Glutamatergic neuron (in vitro differentiated cells): ENCODE data around the gene KIF26B. TPM values are rescaled to one million over a fixed set of nuclear protein-coding genes. Genes with fewer than 3 reads are reported as not detected.

Experiments used
- DNase-seq: peaks from one replicate; pipeline ENCODE4 v3.0.0; 2022
- H3K27ac Mint-ChIP-seq: one replicate; pipeline ENCODE4 v1.8.0; 2020; ENCODE audit warnings: mild to moderate bottlenecking, mixed read lengths, inconsistent platforms; ENCODE audit not compliant: unreplicated experiment
- H3K27me3 Mint-ChIP-seq: one replicate; pipeline ENCODE4 v1.8.0; 2020; ENCODE audit warnings: mild to moderate bottlenecking, moderate library complexity, mixed read lengths, inconsistent platforms; ENCODE audit not compliant: unreplicated experiment
- H3K36me3 Mint-ChIP-seq: one replicate; pipeline ENCODE4 v1.8.0; 2020; ENCODE audit warnings: mild to moderate bottlenecking, mixed read lengths, inconsistent platforms; ENCODE audit not compliant: unreplicated experiment
- H3K4me1 Mint-ChIP-seq: one replicate; pipeline ENCODE4 v1.8.0; 2020; ENCODE audit warnings: mild to moderate bottlenecking, low read depth, mixed read lengths, inconsistent platforms; ENCODE audit not compliant: unreplicated experiment
- H3K4me3 Mint-ChIP-seq: one replicate; pipeline ENCODE4 v1.8.0; 2020; ENCODE audit warnings: mild to moderate bottlenecking, mixed read lengths, inconsistent platforms; ENCODE audit not compliant: unreplicated experiment
- H3K9me3 Mint-ChIP-seq: one replicate; pipeline ENCODE4 v1.8.0; 2020; ENCODE audit warnings: mild to moderate bottlenecking, moderate library complexity, mixed read lengths, inconsistent platforms; ENCODE audit not compliant: unreplicated experiment
- total RNA-seq: library from RNA; stranded (reverse); fragmentation: NEBNext Ultra II Directional; extraction: Animal tissue kit (Norgen Biotek cat#: 25700); gene quantifications from one replicate; pipeline ENCODE4 v1.2.1, GENCODE V29; 2021; ENCODE audit not compliant: unreplicated experiment
- TF ChIP-seq, protein P1 (sequence below): fragments of 200-600 bp; sonication (generic); IDR thresholded peaks from one replicate; pipeline ENCODE4 v1.5.0; 2021; ENCODE audit not compliant: partially characterized antibody, unreplicated experiment

The KIF26B gene
- total RNA-seq, 1 donor from 2014 or later, result 2.4 TPM

DNA sequence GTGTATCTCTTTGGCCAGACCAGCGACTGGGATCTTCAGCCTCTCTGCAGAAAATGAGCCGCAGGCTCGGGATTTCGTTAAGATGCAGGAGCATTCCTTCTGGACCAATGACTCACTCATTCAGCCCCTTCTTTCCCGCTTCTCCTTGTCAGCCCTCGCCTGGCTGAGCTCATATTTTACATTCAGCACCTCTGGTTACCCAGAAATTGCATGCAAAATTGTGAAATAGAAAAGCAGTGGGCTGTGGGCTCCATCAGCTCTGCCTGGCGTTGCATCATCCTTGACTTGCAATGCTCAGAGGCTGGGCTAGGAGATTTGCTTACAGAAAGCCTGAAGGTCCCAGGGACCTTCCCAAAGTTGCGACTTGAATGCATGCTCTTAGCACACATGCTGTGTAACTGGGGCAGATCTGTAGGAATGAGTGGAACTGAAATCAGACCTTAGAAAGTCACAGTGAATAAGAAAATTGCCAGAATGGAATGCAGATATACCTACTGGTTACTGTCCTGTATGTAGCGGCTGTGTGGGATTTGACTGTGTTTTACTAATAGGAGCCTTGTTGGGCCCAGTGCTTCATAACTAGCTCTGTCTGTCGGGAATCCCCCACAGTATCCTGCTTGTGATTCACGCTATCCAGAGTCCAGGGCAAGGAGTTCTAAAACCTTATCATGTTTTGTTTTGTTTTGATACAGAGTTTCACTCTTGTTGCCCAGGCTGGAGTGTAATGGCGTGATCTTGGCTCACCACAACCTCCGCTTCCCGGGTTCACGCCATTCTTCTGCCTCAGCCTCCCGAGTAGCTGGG is 444.8 kb downstream of the KIF26B start:
- Mint-ChIP-seq H3K4me3 (no peak overlapping the region), H3K36me3 (no peaks in the 10 kb centered on the region), H3K9me3 (peaks cover 3% of the 10 kb centered on the region), H3K4me1 (peaks cover 3% of the 10 kb centered on the region), H3K27ac (no peak overlapping the region), H3K27me3 (no peaks in the 10 kb centered on the region)
- DNase-seq, result no peak
- TF ChIP-seq, protein P1, sequence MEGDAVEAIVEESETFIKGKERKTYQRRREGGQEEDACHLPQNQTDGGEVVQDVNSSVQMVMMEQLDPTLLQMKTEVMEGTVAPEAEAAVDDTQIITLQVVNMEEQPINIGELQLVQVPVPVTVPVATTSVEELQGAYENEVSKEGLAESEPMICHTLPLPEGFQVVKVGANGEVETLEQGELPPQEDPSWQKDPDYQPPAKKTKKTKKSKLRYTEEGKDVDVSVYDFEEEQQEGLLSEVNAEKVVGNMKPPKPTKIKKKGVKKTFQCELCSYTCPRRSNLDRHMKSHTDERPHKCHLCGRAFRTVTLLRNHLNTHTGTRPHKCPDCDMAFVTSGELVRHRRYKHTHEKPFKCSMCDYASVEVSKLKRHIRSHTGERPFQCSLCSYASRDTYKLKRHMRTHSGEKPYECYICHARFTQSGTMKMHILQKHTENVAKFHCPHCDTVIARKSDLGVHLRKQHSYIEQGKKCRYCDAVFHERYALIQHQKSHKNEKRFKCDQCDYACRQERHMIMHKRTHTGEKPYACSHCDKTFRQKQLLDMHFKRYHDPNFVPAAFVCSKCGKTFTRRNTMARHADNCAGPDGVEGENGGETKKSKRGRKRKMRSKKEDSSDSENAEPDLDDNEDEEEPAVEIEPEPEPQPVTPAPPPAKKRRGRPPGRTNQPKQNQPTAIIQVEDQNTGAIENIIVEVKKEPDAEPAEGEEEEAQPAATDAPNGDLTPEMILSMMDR, result no peak

GRCh38 chr1:245600658-245601057 is 445.9 kb downstream of the KIF26B start:
- TF ChIP-seq, protein P1, result no peak
- Mint-ChIP-seq H3K36me3 (peaks cover 4% of the 10 kb centered on the region), H3K27ac (no peak overlapping the region), H3K4me1 (peaks cover 8% of the 10 kb centered on the region), H3K4me3 (no peak overlapping the region), H3K27me3 (no peaks in the 10 kb centered on the region), H3K9me3 (peaks cover 3% of the 10 kb centered on the region)
- no peak for DNase-seq

DNA sequence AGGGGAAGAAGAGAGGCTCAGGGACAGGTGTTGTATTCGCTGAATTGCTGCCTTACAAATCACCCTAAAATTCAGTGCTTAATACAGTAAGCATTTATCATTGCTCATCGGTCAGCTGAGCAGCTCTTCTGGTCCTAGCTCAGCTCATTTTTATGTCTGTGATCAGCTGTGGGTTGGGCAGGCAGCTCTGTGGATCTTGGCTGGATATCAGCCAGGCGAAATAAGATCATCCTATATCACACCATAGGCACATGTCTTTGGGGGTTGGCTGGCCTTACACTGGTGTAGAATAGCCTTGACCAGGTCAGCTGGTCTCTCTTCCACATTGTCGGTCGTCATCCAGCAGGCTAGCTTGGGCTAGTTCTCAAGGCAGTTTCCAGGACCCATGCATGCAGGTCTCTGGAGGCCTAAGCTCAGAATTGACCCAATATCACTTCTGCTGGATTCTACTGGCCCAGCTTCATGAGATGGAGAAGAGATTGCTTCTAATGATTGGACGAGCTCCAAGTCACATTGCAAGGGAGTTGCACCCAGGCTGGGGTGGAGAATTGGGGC is 448.6 kb downstream of the KIF26B start:
- TF ChIP-seq, protein P1, result no peak
- H3K9me3 Mint-ChIP-seq, result no peaks in the 10 kb centered on the region
- H3K4me3 Mint-ChIP-seq, result no peak overlapping the region
- no peak for DNase-seq
- peaks cover 10% of the 10 kb centered on the region for H3K4me1 Mint-ChIP-seq
- no peak overlapping the region for H3K27ac Mint-ChIP-seq
- H3K36me3 Mint-ChIP-seq, result peaks cover 4% of the 10 kb centered on the region
- peaks cover 2% of the 10 kb centered on the region for H3K27me3 Mint-ChIP-seq

DNA sequence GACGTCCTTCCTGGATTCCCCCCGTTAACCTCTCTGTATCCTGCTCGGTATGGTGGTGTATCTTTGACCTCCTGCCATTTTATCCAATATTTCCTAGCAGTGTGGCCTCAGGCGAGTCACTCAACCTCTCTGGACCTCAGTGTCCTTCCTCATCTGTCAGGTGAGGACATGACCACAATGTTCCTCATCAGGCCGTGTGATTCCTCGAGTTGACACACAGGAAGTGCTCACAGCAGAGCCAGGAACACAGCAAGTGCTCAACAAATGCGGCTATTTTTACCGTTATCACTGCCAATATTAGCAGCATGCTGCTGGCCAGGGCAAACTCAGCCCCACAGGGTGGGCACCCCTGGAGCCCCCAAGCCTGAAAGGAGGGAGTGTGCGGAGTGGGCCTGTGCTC is 450.2 kb downstream of the KIF26B start:
- no peak overlapping the region for H3K4me3 Mint-ChIP-seq

More for the DNA sequence above, 450.2 kb downstream of the KIF26B start:
- peaks cover 5% of the 10 kb centered on the region for H3K27me3 Mint-ChIP-seq
- H3K4me1 Mint-ChIP-seq, result peaks cover 8% of the 10 kb centered on the region
- TF ChIP-seq, protein P1, result no peak
- peaks cover 2% of the 10 kb centered on the region for H3K9me3 Mint-ChIP-seq
- no peak overlapping the region for H3K27ac Mint-ChIP-seq
- no peak for DNase-seq
- H3K36me3 Mint-ChIP-seq, result peaks cover 4% of the 10 kb centered on the region
